GM11168 (cell line): ENCODE measurements around the gene TIPARP.
"Not testable (repeated sequence)": the region's sequence is repeated elsewhere in the genome, so short reads cannot be mapped to it uniquely, and the experiment has no call there.

ENCODE experiments used
- in situ Hi-C: fragments of 300-500 bp; cut with MboI; formaldehyde crosslinking; loops from one replicate; pipeline ENCODE4 v1.12.0; 2022; ENCODE audit warnings: low sequenced_read_pairs; ENCODE audit not compliant: unreplicated experiment

The TIPARP gene

GRCh38 chr3:156702367-156702766, 28.0 kb downstream of the TIPARP start:
- in situ Hi-C loops, result no loop called here

GRCh38 chr3:156704370-156705036, 30.1 kb downstream of the TIPARP start:
- in situ Hi-C loops, result no loop called here

DNA sequence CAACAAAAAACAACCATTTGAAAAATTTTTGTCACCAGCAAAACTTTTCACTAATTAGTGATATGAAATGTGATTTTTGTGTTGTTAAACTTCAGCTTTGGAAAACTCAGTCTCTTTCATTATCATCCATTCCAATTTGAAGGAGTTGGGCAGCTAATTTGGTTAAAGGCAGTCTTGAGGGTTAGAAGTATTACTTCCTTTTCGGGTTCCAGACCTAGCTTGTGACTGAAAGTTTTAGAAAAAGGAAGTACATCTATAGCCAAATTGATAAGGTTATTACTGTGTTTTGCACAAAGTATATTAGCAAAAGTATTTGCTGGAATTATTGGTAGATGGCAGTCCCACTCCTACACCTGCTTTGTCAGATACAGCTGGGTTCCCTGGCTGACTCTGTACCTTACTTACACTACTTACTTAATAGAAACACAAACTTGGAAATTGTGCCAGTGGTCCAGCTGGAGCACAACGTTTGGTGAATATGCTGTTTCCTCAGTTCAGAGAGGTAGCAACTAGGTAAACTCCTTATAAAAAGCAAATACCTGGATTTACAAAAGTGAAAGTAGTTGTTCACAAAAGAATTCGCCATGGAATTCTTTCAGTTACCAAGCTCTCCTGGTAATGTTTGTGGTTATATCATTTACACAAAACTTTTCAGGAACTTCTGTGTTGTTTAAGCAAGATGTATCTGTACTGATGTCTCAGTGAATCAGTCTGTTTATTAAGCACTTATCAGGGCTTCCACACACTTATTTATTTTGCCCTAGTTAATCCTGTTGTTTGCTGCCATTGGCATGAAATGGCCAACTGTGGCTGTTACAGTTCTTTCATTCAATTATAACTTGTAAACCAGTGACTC, 31.6 kb downstream of the TIPARP start:
- in situ Hi-C loops, result no loop called here

GRCh38 chr3:156707588-156707987, 33.2 kb downstream of the TIPARP start:
- in situ Hi-C loops, result no loop called here

DNA sequence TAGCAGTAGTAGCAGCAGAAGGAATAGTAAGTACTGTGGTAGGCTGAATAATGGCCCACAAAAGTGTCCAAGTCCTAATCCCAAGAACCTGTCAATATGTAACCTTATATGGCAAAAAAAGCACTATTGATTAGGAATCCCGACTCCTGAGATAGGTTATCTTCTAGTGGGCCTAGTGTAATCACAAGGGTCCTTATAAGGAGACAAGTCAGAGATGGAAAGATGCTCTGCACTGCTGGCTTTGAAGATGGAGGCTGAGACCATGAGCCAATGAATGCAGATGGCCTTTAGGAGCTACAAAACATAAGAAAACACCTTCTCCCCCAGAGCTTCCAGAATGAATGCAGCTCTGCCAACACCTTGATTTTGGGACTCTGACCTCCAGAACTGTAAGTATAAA, 36.0 kb downstream of the TIPARP start:
- in situ Hi-C loops, result no loop called here

DNA sequence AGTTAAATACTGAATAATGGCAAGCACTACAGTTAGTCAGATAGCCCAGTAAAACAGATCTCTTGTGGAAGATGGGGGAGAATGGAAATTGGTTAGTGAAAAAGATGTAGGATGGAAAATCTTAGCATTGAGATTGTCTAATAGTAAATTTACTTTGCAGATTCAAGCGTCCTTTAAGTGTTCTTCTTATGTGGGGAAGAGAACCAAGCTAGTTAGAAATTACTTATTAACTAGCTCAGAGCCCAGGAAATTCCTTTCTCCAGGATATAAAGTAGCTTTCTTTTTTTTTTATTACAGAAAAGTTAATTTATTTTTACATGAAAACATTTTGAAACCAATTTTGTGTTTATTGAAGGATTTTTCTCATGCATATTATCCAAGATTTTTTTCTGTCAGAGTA, 36.7 kb downstream of the TIPARP start:
- in situ Hi-C loops, result no loop called here

- in situ Hi-C loops, result not testable (repeated sequence)
These were observed 37.6 kb downstream of the TIPARP start for GRCh38 chr3:156711944-156712343.

DNA sequence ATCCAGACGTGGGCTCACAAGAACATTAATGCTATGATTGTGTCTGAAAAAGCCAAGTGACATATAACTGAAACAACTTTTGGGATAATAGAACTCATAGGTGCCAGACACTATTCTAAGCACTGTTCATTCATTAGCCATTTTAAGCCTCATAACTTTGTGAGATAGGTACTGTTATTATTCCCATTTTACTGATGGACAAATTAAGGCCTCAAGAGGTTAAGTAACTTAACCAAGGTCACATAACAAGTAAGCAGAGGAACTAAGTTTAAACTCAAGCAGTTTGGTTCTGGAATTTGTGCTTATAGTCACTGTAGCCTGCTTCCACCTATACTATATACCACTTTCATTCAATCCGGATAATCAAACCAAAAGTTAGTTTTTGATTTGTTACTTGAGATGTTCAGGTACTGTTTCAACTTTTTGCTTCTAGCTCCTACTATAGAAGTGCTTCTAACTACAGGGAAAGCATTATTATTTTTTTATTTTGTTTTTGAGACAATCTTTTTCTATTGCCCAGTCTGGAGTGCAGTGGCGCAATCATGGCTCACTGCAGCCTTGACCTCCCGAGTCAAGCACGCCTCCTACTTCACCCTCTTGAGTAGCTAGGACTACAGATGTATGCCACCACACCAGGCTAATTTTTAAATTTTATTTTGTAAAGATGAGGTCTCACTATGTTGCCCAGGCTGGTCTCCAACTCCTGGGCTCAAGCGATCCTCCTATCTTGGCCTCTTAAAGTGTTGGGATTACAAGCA, 41.9 kb downstream of the TIPARP start:
- in situ Hi-C loops, result no loop called here

GRCh38 chr3:156718622-156719306, 44.4 kb downstream of the TIPARP start:
- in situ Hi-C loops, result no loop called here

- in situ Hi-C loops, result no loop called here
These were observed 46.4 kb downstream of the TIPARP start for GRCh38 chr3:156720826-156721225.

- in situ Hi-C loops, result no loop called here
These were observed 47.6 kb downstream of the TIPARP start for GRCh38 chr3:156721687-156722618.

DNA sequence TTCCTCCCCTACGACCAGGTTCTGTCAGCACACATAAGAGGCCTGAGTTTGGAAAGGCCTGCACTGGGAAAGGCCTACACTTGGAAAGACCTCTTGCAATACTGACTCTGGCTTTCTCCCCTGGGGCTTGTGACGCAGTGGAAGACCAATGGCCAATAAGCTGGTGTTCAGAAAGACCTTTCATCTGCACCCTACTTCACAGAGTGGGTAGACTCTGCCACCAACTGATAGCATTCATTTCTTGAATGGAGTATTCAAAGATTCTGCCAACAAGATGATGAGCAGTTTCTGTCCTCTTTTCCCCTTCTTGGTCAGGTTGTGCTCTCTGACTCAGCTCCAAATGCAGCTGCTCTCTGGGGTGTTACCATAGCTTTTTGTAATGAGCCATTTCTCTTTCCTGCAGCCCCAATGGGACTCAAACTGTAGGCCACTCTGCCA, 48.8 kb downstream of the TIPARP start:
- in situ Hi-C loops, result no loop called here

GRCh38 chr3:156725682-156726081, 51.3 kb downstream of the TIPARP start:
- in situ Hi-C loops, result no loop called here

- in situ Hi-C loops, result no loop called here
These were observed 52.1 kb downstream of the TIPARP start for GRCh38 chr3:156726456-156726855.

- in situ Hi-C loops, result no loop called here
These were observed 53.3 kb downstream of the TIPARP start for GRCh38 chr3:156727519-156728205.

DNA sequence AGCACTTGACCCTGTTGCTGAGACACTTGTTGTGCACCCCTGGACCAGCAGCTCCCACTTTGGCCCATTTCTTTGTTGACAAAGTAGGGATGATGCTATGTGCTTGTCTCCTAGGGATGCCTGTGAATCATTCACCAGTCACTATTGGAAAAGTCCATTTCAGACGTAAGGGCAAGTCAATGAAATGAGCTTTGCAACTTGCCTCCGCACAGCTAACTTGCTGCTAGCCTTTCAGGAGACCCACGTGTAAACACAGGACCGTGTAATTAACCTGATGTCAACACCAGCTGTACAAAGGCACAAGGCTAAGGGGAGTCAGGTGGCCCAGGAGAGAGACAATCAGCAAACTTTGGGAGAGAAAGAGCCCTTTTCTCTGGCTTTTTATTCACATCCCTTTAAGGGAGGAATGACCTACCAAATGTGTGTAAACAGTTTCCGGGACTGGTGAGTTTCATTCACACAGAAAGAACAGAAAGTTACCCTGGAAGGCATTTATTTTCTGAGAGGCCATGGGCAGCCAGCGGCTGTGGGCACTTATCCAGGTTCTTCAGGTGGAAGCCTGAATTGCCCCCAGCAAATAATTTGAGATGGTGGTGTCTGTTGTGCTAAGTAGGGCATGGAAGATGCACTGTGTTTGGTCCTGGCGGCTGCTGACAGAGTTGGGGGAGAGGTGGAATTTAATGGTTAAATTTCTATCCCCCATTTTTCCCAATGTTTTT, 54.0 kb downstream of the TIPARP start:
- in situ Hi-C loops, result no loop called here

GRCh38 chr3:156729460-156730179, 55.2 kb downstream of the TIPARP start:
- in situ Hi-C loops, result no loop called here
